Stomach (tissue), 9 donors: ENCODE data around the gene GMDS. TPM values are rescaled to one million over a fixed set of nuclear protein-coding genes. Genes with fewer than 3 reads are reported as not detected.
"Not testable (repeated sequence)": the region's sequence is repeated elsewhere in the genome, so short reads cannot be mapped to it uniquely, and the experiment has no call there.

Experiments used
- DNase-seq, 2 donors: peaks; one replicate each; pipeline versions ENCODE4 v3.0.0 to v3.0.0-alpha.2; 2013 to 2019
- H3K27ac ChIP-seq, 5 donors: fragments of 200-600 bp in 4 of 5; sonication (generic) in 4 of 5; one replicate each; pipeline ENCODE4 v1.5.1; 2013 to 2019; ENCODE audit warnings: mild to moderate bottlenecking in 1 of 5, moderate library complexity in 1 of 5
- H3K27me3 ChIP-seq, 3 donors: fragments of 200-600 bp; sonication (generic); one replicate each; pipeline ENCODE4 v1.5.1; 2017 to 2019; ENCODE audit warnings: mixed run types in 1 of 3
- H3K36me3 ChIP-seq, 4 donors: fragments of 200-600 bp; sonication (generic); 1 replicate in 3 of 4; 2 replicates in 1 of 4; pipeline ENCODE4 v1.5.1; 2016 to 2019
- H3K4me1 ChIP-seq, 4 donors: fragments of 200-600 bp; sonication (generic); one replicate each; pipeline ENCODE4 v1.5.1; 2016 to 2019
- H3K4me3 ChIP-seq, 4 donors: fragments of 200-600 bp; sonication (generic) in 3 of 4; one replicate each; pipeline ENCODE4 v1.5.1; 2016 to 2019; ENCODE audit warnings: mild to moderate bottlenecking in 1 of 4
- H3K9me3 ChIP-seq, 4 donors: fragments of 200-600 bp; sonication (generic); one replicate each; pipeline ENCODE4 v1.5.1; 2016 to 2019
- CTCF ChIP-seq, 7 experiments: fragments of 450-650 bp in 4 of 7; fragments of 200-600 bp in 3 of 7; sonication (generic) in 3 of 7; IDR thresholded peaks; one replicate each; pipeline ENCODE4 v1.5.1; 2016 to 2019; ENCODE audit warnings: antibody characterized with exemption in 7 of 7, control low read depth in 2 of 7, mild to moderate bottlenecking in 1 of 7
- EP300 ChIP-seq: sonication (generic); formaldehyde crosslinking; IDR thresholded peaks from one replicate; pipeline ENCODE4 v1.6.1; 2017; ENCODE audit warnings: antibody characterized with exemption
- POLR2A ChIP-seq, 4 donors: fragments of 450-650 bp; IDR thresholded peaks; one replicate each; pipeline ENCODE4 v1.6.1; 2016; ENCODE audit warnings: antibody characterized with exemption in 4 of 4, control low read depth in 2 of 4, mild to moderate bottlenecking in 1 of 4, moderate library complexity in 1 of 4
- POLR2AphosphoS5 ChIP-seq, 3 donors: sonication (generic); formaldehyde crosslinking; IDR thresholded peaks; one replicate each; pipeline ENCODE4 v1.6.1; 2016; ENCODE audit warnings: antibody characterized with exemption in 3 of 3
- WGBS, 5 donors: extraction: QIAGEN DNeasy Blood & Tissue Kit in 3 of 5; methylation state at CpG; one replicate each; pipeline versions ENCODE4 v1.1.5 to v1.1.7; 2013 to 2018; 5-methylcytosine and 5-hydroxymethylcytosine counted together
- intact Hi-C: fragments of 100-400 bp; cut with DNase I; formaldehyde crosslinking; loops from one replicate; pipeline ENCODE4 v1.15.1; 2023; ENCODE audit warnings: low total_unique reads
- polyA plus RNA-seq, 3 donors: library from polyadenylated mRNA; stranded (reverse); fragments of 200-250 nt; gene quantifications; one replicate each; pipeline ENCODE4 v1.2.3, GENCODE V29; 2013
- total RNA-seq, 5 donors: library from RNA; depleted of rRNA; stranded (reverse); fragments of >200 nt; gene quantifications; one replicate each; pipeline versions ENCODE4 v1.1.0 to v1.2.3, GENCODE V29; 2014 to 2016
- donor health status: healthy with polysubstance abuse.
- donor health status: Bipolar disorder and iron deficiency.
- donor health status: healthy.

GMDS gene
- total and polyA plus RNA-seq, 8 donors, result 83.7 to 262 (median 121) TPM

GRCh38 chr6:1697688-1698351, 547.6 kb downstream of the GMDS start:
- intact Hi-C loops, result no loop called here
- Histone ChIP-seq H3K4me3 (no peak overlapping the region), H3K27me3 (no peaks in the 10 kb centered on the region), H3K9me3 (no peaks in the 10 kb centered on the region), H3K4me1 (no peaks in the 10 kb centered on the region), H3K27ac (no peak overlapping the region), H3K36me3 (peaks cover 0 to 6% (median 0%) of the 10 kb centered on the region in 4 donors)
- no peak for DNase-seq
- no peak for TF ChIP-seq POLR2A (IDR thresholded peaks at IDR 0.05)
- TF ChIP-seq CTCF (IDR thresholded peaks at IDR 0.05), result no peak
- no peak for TF ChIP-seq EP300
- no peak for TF ChIP-seq POLR2AphosphoS5 (IDR thresholded peaks at IDR 0.05)
- 94 to 96% (median 95%) methylated on average over 10 of the region's 10 CpGs for WGBS, 5 donors

- Histone ChIP-seq H3K36me3 (peaks cover 0 to 6% (median 0%) of the 10 kb centered on the region in 4 donors), H3K9me3 (no peaks in the 10 kb centered on the region), H3K27ac (no peak overlapping the region), H3K27me3 (no peaks in the 10 kb centered on the region), H3K4me3 (no peak overlapping the region), H3K4me1 (no peaks in the 10 kb centered on the region)
- no peak for DNase-seq
- WGBS, 5 donors, result 77 to 86% (median 81%) methylated on average over 6 of the region's 6 CpGs
- intact Hi-C loops, result no loop called here
- TF ChIP-seq EP300 (no peak), CTCF (IDR thresholded peaks at IDR 0.05) (no peak), POLR2A (IDR thresholded peaks at IDR 0.05) (no peak), POLR2AphosphoS5 (IDR thresholded peaks at IDR 0.05) (no peak)
Measured at GRCh38 chr6:1696463-1696850, 548.9 kb downstream of the GMDS start.

- H3K27me3 ChIP-seq, result no peaks in the 10 kb centered on the region
- H3K27ac ChIP-seq, result no peak overlapping the region
- TF ChIP-seq POLR2AphosphoS5 (IDR thresholded peaks at IDR 0.05) (no peak), POLR2A (IDR thresholded peaks at IDR 0.05) (no peak), EP300 (no peak), CTCF (IDR thresholded peaks at IDR 0.05) (no peak)
- H3K36me3 ChIP-seq, result peaks cover 0 to 6% (median 0%) of the 10 kb centered on the region in 4 donors
- intact Hi-C loops, result no loop called here
- H3K4me3 ChIP-seq, result no peak overlapping the region
- no peaks in the 10 kb centered on the region for H3K4me1 ChIP-seq
- no peaks in the 10 kb centered on the region for H3K9me3 ChIP-seq
- 76 to 86% (median 79%) methylated on average over 10 of the region's 10 CpGs for WGBS, 5 donors
- DNase-seq, result peak in 1 of 2 donors; percentile 35
Measured at GRCh38 chr6:1695546-1696462, 549.6 kb downstream of the GMDS start.

- H3K4me1 ChIP-seq, H3K4me3 ChIP-seq, H3K36me3 ChIP-seq, H3K27ac ChIP-seq, H3K27me3 ChIP-seq, intact Hi-C loops, DNase-seq, H3K9me3 ChIP-seq: not testable (repeated sequence)
- WGBS, 5 donors, result 80 to 91% (median 87%) methylated on average over 2 of the region's 2 CpGs
Measured at GRCh38 chr6:1691828-1692227, 553.6 kb downstream of the GMDS start.

DNA sequence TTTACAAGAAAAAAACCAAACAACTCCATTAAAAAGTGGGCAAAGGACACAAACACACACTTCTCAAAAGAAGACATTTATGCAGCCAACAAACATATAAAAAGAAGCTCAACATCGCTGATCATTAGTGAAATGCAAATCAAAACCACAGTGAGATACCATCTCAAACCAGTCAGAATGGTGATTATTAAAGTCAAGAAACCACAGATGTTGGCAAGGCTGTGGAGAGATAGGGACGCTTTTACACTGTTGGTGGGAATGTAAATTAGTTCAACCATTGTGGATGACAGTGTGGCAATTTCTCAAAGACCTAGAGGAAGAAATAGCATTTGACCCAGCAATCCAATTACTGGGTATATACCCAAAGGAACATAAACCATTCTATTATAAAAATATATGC, 554.7 kb downstream of the GMDS start:
- WGBS, 5 donors, result 46 to 70% (median 55%) methylated on average over 2 of the region's 2 CpGs
- intact Hi-C loops, H3K9me3 ChIP-seq, H3K27ac ChIP-seq, H3K4me3 ChIP-seq, H3K36me3 ChIP-seq, DNase-seq, H3K27me3 ChIP-seq: not testable (repeated sequence)
- H3K4me1 ChIP-seq, result peaks cover 0 to 11% (median 7%) of the 10 kb centered on the region in 4 donors
